T-helper 2 cell treated with Interferon-gamma antibody and Interleukin-4, amounts not matched to agents 5 μg/mL and 100 μg/mL, for 36 hours (primary cell): Measurements from ENCODE around the gene GHR.

ENCODE experiments used
- DNase-seq: peaks from one replicate; pipeline ENCODE4 v3.0.0; 2021; ENCODE audit warnings: low spot score
- H3K27ac Mint-ChIP-seq: one replicate; pipeline ENCODE4 v1.8.0; 2021; ENCODE audit warnings: mild to moderate bottlenecking, mixed read lengths
- H3K27me3 Mint-ChIP-seq: one replicate; pipeline ENCODE4 v1.8.0; 2021; ENCODE audit warnings: low read depth, mixed read lengths
- H3K36me3 Mint-ChIP-seq: one replicate; pipeline ENCODE4 v1.8.0; 2021; ENCODE audit warnings: low read depth, mixed read lengths
- H3K4me1 Mint-ChIP-seq: one replicate; pipeline ENCODE4 v1.8.0; 2021; ENCODE audit warnings: low read depth, mixed read lengths
- H3K4me3 Mint-ChIP-seq: one replicate; pipeline ENCODE4 v1.8.0; 2022; ENCODE audit warnings: mild to moderate bottlenecking, moderate library complexity, mixed read lengths
- H3K9me3 Mint-ChIP-seq: one replicate; pipeline ENCODE4 v1.8.0; 2021; ENCODE audit warnings: mixed read lengths

GHR gene

DNA sequence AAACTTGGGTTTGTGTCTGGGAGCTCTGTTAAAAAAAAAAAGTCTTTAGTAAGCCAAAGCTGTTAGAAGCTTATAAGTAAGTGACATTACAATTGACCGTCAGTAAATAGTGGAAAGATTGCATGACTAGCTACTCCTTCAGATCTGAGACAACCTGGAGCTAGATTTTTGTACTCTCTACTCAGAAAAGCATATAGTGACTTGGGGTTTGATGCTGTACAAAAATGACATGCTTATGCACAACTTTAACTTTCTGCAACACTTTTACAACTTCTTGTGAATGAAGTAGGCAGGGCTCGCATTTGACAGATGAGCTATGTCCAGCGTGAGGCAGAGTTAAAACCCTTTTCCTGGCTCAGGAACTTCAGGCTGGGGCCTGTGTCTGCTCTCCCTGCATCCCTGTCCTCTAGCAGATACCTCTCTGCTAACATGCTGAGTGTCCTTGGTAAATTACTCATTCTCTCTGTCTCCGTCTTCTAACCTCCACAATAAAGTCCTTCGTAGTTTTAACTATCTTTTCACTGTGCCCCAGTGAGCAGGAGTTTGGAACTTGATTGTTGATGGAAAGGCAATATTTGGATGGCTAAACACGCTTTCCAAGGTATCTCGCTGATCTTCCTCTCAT lies 471 bp upstream of the GHR start:
- H3K27me3 Mint-ChIP-seq, result peaks cover 17% of the 10 kb centered on the region
- H3K27ac Mint-ChIP-seq, result no peak overlapping the region
- no peaks in the 10 kb centered on the region for H3K9me3 Mint-ChIP-seq
- DNase-seq, result no peak
- H3K4me3 Mint-ChIP-seq, result no peak overlapping the region
- no peaks in the 10 kb centered on the region for H3K36me3 Mint-ChIP-seq
- no peaks in the 10 kb centered on the region for H3K4me1 Mint-ChIP-seq

DNA sequence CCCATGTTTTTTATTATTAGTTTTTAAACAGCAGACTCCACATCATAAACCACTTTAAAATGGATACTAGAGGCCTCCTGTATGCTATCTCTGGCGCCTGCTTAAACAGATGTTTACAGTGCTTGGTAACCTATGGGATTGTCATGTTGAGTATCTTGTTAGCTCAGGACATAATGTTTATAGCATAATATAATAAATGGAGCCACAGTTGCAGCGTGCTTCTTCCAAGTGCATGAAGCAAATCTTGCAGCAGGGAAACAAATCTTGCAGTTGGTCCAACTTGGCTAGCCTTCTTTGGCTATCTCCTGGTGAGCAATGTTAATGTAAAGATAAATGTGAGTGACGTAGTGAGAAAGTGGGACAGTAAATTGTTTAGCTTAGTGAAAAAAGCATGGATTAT lies 2.8 kb downstream of the GHR start:
- no peak overlapping the region for H3K27ac Mint-ChIP-seq
- no peaks in the 10 kb centered on the region for H3K4me1 Mint-ChIP-seq
- no peak overlapping the region for H3K4me3 Mint-ChIP-seq
- H3K36me3 Mint-ChIP-seq, result no peaks in the 10 kb centered on the region
- DNase-seq, result no peak
- H3K27me3 Mint-ChIP-seq, result peaks cover 17% of the 10 kb centered on the region
- H3K9me3 Mint-ChIP-seq, result no peaks in the 10 kb centered on the region

DNA sequence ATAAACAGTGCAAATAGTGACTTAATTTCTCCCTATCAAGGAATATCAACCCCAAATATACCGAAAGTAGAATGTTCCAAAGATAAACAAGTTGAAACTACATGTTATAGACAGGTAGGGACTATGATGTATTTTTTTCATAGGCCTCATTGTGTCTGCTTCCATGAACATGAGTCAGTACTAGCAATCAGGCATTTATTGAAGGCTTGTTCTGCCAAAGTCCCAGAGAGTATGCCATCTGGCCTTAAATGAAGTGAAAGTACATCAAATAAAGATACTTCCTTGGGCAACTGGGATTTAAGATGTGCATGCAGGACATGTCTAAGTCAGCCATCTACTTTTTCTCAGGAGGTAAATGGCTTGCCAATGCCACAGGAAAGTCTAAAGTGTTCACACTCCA lies 6.5 kb downstream of the GHR start:
- Mint-ChIP-seq H3K4me1 (no peaks in the 10 kb centered on the region), H3K27ac (no peak overlapping the region), H3K4me3 (no peak overlapping the region), H3K27me3 (peaks cover 8% of the 10 kb centered on the region), H3K9me3 (no peaks in the 10 kb centered on the region), H3K36me3 (no peaks in the 10 kb centered on the region)
- no peak for DNase-seq

DNA sequence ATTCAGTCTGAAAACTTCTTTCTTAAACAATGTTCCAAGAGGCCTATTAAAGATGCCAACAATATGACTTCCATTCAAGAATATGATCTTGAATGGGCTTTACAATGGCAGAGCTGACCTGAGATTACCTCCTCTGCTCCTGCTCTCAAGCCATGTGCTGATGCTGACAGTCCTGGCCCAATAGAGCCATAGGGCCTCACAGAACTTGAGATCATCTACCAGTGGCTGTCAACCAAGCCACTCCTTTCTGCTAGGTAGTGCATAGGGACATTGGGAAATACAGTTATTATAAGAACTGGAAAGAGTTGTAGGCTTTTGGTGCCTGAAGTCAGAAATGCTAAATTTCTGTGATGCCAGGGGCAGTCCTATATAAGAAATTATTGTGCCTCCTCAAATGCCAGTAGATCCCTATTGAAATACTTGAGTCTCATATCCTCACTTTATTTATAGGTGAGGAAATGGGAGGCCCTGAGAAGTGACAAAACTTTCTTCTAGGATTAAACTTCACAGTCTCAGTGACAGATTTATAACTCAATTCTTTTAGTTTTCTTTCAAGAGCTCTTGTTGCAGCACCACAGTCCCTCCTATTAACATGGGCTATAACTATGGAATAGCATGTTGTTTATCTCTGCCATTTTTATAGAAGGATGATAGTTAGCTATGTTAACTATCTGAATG lies 10.9 kb downstream of the GHR start:
- Mint-ChIP-seq H3K4me1 (no peaks in the 10 kb centered on the region), H3K4me3 (no peak overlapping the region), H3K27me3 (no peaks in the 10 kb centered on the region), H3K36me3 (no peaks in the 10 kb centered on the region), H3K27ac (no peak overlapping the region), H3K9me3 (no peaks in the 10 kb centered on the region)
- DNase-seq, result no peak

DNA sequence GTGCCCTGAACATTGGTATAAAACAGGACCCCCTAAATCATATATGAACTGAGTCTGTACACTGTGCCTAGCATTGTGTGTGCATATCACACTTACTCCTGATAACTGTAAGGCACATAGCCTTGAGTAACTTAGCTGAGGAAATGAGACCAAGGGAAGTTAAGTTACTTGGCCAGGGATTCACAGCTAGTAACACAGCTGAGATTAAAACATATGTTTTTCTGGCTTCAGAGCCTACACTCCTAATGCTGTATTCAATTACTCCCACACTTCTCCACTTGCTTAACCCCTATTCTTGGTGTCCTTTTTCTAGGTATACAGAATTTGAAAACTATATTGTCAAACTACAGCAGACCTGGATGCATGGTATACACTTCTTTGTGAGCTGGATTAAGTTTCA lies 12.8 kb downstream of the GHR start:
- Mint-ChIP-seq H3K27ac (no peak overlapping the region), H3K4me1 (no peaks in the 10 kb centered on the region), H3K4me3 (no peak overlapping the region), H3K9me3 (no peaks in the 10 kb centered on the region), H3K36me3 (no peaks in the 10 kb centered on the region), H3K27me3 (no peaks in the 10 kb centered on the region)
- DNase-seq, result no peak

DNA sequence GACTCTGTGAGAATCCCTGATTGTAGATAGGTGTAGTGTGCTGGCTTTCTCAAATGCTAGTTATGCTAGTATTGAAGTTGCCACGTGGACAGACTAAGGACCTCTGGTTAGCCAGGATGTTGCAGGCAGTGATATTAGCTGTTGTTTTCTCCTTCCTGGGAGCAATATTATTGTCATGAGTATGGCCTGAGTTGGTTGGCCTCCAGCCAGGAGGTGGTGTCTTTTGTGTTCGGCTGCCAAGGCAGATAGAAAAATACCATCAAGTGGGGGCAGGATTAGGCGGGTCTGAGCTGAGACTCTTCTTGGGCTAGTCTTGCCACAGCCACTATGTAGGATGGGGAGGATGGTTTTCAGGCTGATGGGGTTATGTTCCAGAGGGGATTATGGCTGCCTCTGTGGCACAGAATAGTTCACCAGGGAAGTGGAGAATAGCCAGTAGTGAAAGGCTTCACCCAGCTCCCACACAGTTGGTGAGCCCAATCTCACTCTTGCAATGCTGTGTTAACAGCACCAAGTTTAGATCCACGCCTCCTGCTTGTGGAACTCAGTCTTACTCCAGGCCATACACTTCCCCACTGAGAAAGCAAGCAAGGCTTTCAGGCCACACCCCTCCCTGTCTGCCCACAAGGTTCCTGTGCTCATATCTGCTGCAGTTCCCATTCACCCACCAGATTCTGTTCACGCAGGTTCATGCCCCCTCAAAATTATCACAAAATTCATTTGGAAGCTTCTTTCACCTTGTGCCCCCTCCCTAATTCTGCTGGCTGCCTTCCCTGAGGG lies 31.2 kb downstream of the GHR start:
- H3K4me1 Mint-ChIP-seq, result no peaks in the 10 kb centered on the region
- H3K27me3 Mint-ChIP-seq, result no peaks in the 10 kb centered on the region
- H3K4me3 Mint-ChIP-seq, result no peak overlapping the region
- H3K9me3 Mint-ChIP-seq, result no peaks in the 10 kb centered on the region
- H3K36me3 Mint-ChIP-seq, result no peaks in the 10 kb centered on the region
- H3K27ac Mint-ChIP-seq, result no peak overlapping the region
- DNase-seq, result no peak

DNA sequence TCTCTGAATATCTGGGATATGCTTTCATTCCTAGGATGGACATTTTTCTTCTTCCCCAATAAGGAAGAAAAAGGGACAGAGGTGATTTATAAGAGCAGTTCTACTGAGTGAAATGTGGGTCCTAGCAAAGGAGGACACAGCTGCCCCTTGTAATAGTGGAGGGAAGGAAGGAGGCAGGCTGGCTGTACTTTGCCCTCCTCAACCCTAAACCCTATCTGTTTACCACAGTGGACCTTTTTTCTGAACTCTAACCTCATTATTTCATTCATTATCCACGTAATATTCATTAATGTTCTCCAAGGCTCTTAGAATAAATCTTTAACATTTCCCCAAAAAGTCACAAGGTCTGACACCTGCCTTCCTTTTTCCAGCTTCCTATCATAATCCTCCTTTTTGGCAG lies 37.8 kb downstream of the GHR start:
- no peak for DNase-seq
- Mint-ChIP-seq H3K27ac (no peak overlapping the region), H3K4me3 (no peak overlapping the region), H3K36me3 (no peaks in the 10 kb centered on the region), H3K4me1 (no peaks in the 10 kb centered on the region), H3K9me3 (no peaks in the 10 kb centered on the region), H3K27me3 (no peaks in the 10 kb centered on the region)

DNA sequence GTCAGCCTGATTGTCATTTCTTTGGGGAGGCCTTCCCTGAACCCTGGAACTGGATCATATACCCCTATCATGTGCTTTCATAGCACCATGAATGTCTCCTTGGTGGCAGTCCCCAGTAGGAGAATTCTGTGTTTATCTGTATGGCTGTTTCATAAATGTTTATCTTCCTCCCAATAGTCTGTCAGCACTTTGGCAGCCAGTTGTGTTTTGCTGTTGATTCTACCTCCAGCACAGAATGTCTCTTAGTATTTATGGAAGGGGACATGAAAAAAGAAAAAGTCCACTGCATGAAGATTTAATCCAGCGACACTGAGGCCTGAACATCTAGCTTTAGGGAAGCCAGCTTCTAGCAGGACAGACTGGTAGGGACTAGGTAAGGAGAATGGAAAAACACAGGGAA lies 38.3 kb downstream of the GHR start:
- no peak overlapping the region for H3K27ac Mint-ChIP-seq
- no peaks in the 10 kb centered on the region for H3K27me3 Mint-ChIP-seq
- no peaks in the 10 kb centered on the region for H3K4me1 Mint-ChIP-seq
- no peaks in the 10 kb centered on the region for H3K9me3 Mint-ChIP-seq
- H3K4me3 Mint-ChIP-seq, result no peak overlapping the region
- DNase-seq, result no peak
- H3K36me3 Mint-ChIP-seq, result no peaks in the 10 kb centered on the region

DNA sequence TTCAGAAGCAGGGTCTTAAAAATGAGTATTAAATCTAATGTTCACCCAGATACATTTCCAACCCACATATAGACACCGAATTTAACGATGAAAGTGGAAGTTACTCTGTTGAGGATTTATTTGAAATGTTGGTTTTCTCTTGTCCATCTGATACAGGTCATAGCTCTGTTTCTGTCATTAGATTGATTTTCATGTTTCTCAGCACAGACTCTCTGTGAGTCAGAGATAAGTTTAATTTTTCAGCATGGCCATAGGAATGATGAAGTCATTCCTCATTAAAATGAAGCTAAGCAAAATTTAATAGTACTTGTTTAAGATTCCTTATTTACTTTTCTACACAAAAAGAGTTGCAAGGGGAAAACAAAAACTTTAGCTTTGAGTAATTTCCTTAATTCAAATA lies 38.8 kb downstream of the GHR start:
- H3K36me3 Mint-ChIP-seq, result no peaks in the 10 kb centered on the region
- H3K4me1 Mint-ChIP-seq, result no peaks in the 10 kb centered on the region

DNA sequence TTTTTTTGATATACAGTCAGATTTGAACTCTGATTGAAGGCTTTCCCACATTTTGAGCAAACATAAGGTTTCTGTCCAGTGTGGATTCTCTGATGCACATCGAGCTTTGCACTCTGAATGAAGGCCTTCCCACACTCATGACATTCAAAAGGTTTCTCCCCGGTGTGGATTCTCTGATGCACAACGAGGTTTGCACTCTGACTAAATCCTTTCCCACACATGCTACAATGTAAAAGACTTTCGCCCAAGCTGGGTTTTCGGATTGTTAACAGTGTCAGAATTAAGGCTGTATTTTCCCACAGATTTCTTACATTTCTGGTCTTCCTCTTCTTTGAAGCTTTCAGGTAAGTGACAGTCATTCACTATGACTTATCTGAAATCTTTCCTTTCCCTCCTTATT lies 44.3 kb downstream of the GHR start:
- Mint-ChIP-seq H3K27me3 (no peaks in the 10 kb centered on the region), H3K9me3 (no peaks in the 10 kb centered on the region), H3K4me3 (no peak overlapping the region), H3K4me1 (no peaks in the 10 kb centered on the region), H3K36me3 (no peaks in the 10 kb centered on the region), H3K27ac (no peak overlapping the region)
- DNase-seq, result no peak

More for the DNA sequence above, 38.8 kb downstream of the GHR start:
- H3K9me3 Mint-ChIP-seq, result no peaks in the 10 kb centered on the region
- H3K27ac Mint-ChIP-seq, result no peak overlapping the region
- DNase-seq, result no peak
- H3K27me3 Mint-ChIP-seq, result no peaks in the 10 kb centered on the region
- H3K4me3 Mint-ChIP-seq, result no peak overlapping the region

DNA sequence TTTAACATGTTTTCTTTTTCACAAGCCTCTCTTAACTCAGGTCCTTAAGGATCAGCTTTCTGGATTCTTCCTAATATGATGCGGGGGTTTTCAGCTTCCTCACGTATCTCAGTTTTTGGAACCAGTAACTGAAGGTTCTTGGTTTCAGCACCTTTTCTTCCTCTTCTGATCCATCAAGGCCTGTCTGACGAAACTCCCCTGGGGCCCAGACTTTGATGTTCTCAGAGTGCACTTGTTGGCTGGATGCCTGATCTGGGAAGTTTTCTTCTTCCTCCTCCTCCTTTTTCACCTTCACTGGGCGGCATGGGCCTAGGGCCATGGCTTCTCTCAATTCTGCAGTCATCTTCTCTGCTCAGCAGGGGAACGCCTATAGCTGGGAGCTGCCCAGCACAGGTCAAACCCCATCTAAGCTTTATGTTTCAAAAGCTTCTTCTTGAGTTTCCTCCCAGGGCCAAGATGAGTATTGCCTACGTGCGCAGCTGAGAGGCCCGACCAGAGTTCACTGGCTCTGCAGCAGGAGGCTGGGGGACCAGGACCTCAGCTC lies 44.8 kb downstream of the GHR start:
- Mint-ChIP-seq H3K4me3 (no peak overlapping the region), H3K27ac (no peak overlapping the region), H3K9me3 (no peaks in the 10 kb centered on the region), H3K27me3 (no peaks in the 10 kb centered on the region), H3K36me3 (no peaks in the 10 kb centered on the region), H3K4me1 (no peaks in the 10 kb centered on the region)
- no peak for DNase-seq

DNA sequence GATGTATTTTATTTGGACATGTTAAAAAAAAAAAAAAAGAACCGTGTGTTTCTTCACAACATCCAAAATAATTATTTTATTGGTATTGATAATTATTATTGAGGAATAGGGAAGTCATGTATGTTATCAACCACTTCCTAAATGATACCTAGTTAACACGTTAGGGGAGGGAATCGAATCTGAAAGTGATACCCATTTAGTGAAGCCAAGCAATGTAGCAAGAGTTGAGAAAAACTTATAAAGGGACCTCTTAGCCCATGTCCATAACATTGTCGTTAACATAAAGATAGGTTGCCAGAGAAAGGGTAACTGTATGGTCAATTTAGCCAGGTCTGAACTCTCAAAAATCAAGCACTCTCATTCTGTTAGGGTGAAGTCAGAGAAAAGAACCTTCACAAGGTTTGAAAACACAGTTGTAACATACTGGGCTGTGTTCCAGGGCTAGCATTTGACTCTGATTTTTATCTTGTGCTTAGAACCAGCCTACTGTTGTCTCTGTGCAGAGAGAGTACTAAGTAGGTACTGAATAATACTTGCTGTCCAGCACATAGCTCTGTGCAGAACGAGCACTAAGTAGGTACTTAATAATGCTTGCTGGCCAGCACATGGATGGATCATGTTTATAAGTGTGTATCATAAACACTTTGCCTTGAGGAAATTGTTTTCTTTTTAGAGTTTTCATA lies 60.4 kb downstream of the GHR start:
- Mint-ChIP-seq H3K36me3 (no peaks in the 10 kb centered on the region), H3K27ac (no peak overlapping the region), H3K9me3 (no peaks in the 10 kb centered on the region), H3K27me3 (no peaks in the 10 kb centered on the region), H3K4me3 (no peak overlapping the region), H3K4me1 (no peaks in the 10 kb centered on the region)
- DNase-seq, result no peak

DNA sequence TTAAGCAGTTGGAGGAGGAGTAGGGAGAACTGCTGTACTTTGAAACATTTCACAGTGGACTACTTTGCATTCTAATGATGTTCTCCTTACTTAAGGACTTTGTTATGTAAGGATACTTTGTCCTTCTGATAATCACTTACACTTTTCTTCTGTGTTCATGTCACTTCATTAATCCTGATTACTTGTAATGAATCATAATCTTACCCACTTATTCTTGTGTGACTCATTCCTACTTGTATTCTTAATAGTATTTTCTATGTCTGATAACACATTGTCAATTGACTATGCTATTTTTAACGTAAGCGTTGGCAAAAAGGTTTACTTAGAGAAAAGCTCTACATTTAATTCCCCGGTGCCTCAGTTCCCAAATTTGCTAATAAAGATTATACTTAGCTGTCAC lies 63.8 kb downstream of the GHR start:
- Mint-ChIP-seq H3K4me1 (no peaks in the 10 kb centered on the region), H3K27ac (no peak overlapping the region), H3K9me3 (no peaks in the 10 kb centered on the region), H3K4me3 (no peak overlapping the region), H3K36me3 (no peaks in the 10 kb centered on the region), H3K27me3 (no peaks in the 10 kb centered on the region)
- no peak for DNase-seq

DNA sequence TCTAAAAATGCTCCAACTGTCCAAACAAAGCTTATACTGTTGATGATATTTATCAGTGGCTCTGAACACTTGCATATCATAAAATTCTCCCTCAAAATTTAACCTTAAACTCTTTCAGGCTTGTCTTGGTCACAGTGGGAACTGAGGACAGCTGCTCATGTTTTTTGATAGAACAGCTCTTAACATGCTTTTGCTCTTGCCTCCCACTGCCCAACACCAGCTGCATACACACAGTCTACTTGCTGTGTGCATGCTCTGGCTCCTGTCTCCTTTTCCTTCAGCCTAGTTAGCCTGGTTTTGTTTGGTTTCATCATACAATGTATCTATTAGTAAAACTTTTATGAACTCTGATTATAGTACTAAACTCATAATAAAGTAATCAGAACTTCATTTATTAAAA lies 64.6 kb downstream of the GHR start:
- Mint-ChIP-seq H3K27me3 (no peaks in the 10 kb centered on the region), H3K27ac (no peak overlapping the region), H3K9me3 (no peaks in the 10 kb centered on the region), H3K36me3 (no peaks in the 10 kb centered on the region), H3K4me3 (no peak overlapping the region), H3K4me1 (no peaks in the 10 kb centered on the region)
- no peak for DNase-seq
